HG02588 (cell line): ENCODE data around the gene ARFGEF2.
"Not testable (repeated sequence)": the region's sequence is repeated elsewhere in the genome, so short reads cannot be mapped to it uniquely, and the experiment has no call there.

Experiments used
- ATAC-seq: cut with Tn5 transposase; IDR thresholded peaks from one replicate; pipeline ENCODE4 v1.9.1; 2021; ENCODE audit warnings: mild to moderate bottlenecking, moderate library complexity; ENCODE audit not compliant: unreplicated experiment

The ARFGEF2 gene

DNA sequence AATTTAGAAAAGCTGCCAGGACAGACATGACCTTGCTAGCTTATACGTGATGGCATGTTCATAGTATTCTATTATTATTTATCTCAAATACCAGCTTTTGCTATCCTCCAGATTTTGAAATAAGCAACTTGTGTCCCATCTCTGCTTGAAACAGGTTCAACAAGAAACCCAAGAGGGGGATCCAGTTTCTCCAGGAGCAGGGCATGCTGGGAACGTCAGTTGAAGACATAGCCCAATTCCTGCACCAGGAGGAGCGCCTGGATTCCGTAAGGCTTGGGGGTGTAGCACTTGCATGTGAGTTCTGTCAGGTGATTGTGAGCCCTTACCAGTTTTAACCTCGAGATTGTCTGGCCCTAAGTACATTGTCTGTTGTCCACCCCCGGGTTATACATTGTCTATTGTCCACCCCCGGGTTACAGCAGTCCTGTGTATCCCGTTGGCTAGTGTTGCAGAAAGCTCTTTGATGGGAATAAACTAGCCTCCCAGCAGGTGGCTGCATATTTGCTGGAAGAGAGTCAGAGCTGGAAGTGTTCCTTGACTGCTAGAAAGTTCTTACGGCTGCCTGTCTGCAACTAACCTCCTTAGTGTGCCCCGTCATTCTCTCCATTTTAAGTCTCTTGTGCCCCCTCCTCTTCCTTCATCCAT is 63.2 kb downstream of the ARFGEF2 start:
- no peak for ATAC-seq

- ATAC-seq, result no peak
These were observed 65.4 kb downstream of the ARFGEF2 start for GRCh38 chr20:48986899-48987298.

DNA sequence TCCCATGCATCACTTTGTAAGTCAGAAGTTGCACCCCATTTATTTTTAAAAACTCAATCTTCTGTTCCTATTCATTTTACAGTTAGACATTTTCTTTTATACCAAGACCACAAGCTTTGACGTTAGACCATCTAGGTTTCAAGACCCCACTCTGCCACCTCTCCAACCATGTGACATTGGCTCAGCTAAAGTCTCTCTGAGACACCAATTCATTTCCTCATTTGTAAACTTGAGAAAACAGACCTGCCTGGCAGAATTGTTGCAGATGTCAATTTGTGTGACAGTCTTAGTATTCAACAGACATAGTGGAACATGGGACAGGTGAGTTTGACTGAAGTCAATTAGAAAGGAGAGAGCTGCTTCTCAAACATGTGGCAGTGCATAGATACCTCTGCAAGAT is 69.0 kb downstream of the ARFGEF2 start:
- ATAC-seq, result no peak

DNA sequence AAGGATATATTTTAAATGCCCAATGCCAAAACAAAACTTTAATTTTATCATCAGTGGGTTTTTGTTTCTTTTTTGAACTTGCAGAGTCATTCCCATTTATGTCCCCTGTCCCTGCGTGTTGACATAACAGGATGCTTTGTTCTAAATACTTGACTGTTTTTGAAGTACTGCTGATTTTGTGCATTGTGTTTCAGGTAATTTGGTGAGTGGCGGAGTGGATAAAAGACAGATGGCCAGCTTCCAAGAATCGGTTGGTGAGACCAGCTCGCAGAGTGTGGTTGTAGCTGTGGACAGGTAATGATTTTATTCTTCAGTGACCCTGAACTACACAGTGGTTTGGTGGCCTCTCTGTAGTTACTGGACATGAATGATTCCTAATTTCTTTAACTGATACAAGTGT is 74.1 kb downstream of the ARFGEF2 start:
- no peak for ATAC-seq

GRCh38 chr20:48999890-49000870 is 78.7 kb downstream of the ARFGEF2 start:
- ATAC-seq, result no peak

GRCh38 chr20:49001741-49002140 is 80.2 kb downstream of the ARFGEF2 start:
- ATAC-seq, result no peak

DNA sequence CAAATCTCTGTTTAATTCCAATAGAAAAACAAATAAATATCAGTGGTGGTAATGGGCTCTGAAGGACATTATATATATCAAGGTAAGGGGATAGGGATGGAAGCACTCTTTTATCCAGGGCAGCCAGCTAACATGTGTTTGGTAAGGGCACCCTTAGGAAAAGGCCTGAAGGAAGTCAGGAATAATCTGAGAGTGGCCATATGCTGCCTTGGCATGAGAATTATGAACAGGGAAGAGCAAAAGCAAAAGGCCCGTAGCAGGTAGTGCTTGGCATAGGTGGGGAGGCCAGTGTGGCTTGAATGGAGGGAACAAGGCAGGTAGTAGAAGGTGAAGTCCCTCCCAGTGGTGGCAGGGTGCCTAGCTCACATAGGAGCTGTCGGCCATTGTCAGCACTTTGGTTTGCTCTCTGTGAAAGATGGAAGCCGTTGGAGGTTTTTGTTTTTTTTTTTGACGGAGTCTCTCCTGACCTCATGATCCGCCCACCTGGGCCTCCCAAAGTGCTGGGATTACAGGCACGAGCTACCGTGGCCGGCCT is 85.0 kb downstream of the ARFGEF2 start:
- ATAC-seq, result no peak

DNA sequence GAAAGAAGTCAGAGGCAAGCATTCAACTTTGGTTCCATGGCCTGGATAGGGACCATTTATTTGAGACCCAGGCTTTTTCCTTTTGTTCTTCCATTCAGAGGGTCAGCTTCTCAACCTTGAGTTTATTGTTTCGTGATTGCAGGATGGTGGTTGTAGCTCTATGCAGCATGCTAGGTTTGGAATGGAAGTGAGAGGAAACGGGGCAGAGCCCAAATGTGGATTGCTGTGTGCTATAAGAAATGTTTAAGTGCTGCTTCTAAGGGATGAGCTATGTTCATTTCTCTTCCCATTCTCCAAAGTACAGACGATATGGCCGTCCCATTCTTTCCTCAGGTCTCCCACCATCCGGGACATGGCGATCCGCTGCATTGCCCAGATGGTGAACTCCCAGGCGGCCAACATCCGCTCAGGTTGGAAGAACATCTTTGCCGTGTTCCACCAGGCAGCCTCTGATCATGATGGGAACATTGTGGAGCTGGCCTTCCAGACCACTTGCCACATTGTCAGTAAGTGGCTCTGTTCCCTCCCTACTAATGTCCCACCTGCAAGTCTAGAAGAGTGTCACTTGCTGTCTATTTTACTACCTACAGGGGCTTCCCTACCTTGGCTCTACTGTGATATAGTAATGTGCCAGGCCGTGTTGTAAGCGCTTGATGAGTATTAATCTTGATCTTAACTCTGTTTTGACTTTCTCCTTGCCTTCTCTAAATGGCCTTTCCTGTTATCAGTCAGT is 88.6 kb downstream of the ARFGEF2 start:
- no peak for ATAC-seq

- ATAC-seq, result no peak
These were observed 102.7 kb downstream of the ARFGEF2 start for GRCh38 chr20:49024220-49024619.

DNA sequence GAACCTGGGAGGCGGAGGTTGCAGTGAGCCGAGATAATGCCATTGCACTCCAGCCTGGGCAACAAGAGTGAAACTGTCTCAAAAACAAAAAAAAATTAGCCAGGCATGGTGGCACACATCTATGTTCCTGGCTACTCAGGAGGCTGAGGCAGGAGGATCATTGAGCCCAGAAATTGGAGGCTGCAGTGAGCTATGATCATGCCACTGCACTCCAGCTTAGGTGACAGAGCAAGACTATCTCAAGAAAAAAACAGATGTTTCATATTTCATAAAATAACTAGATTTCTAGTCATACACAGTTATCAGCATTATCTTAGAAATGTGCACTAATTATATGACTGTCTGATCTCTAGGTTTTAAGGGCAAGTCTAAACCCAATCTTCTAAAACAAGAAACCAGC is 106.7 kb downstream of the ARFGEF2 start:
- not testable (repeated sequence) for ATAC-seq

DNA sequence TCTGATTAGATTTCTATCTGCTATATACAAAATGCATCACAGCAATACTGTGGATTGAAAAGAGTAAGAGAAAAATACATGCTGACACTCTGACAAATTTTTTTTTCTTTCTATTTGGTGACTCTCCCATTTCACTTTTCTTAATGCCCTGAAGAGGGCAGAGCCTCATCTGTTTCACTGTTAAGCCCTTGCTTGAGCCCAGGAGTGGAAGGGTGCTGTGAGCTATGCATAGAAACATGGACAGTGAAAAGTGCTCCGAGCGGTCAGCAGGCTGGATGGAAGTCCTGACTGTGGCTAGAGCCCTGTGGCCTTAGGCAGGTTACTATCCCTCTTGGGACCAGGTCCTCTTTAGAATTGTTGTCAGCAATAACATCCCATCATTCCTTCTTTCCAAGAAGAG is 107.2 kb downstream of the ARFGEF2 start:
- no peak for ATAC-seq

DNA sequence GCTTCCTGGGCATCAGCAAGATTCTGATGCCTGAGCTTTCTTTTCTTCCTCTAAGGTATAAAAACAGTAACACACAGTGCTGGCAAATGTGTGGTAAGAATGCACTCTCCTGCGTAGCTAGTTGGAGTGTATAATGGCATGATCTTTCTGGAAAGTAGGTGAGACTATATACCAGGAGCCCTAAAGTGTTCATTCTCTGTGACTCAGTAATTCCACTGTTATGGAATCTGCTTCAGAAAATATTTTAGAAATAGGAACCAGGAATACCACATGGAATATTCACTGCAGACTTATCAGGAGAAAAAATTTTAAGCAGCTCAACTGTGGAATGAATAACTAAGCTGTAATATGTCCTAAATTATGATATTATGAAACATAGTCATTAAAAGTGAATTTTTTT is 107.7 kb downstream of the ARFGEF2 start:
- ATAC-seq, result no peak

- no peak for ATAC-seq
These were observed 109.6 kb downstream of the ARFGEF2 start for GRCh38 chr20:49030954-49031619.

DNA sequence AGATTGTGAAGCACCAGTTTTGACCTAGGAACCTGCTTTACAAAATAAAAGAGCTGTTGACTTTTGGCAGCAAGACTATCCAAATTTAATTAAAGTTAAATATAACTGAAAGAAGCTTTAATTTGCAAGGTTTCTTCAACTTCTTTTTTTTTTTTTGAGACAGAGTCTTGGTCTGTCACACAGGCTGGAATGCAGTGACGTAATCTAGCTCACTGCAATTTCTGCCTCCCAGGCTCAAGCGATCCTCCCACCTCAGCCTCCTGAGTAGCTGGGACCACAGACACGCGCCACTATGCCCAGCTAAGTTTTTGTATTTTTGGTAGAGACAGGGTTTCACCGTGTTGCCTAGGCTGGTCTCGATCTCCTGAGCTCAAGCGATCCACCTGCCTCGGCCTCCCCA is 110.9 kb downstream of the ARFGEF2 start:
- ATAC-seq, result no peak

- ATAC-seq, result no peak
These were observed 112.7 kb downstream of the ARFGEF2 start for GRCh38 chr20:49034070-49034732.

DNA sequence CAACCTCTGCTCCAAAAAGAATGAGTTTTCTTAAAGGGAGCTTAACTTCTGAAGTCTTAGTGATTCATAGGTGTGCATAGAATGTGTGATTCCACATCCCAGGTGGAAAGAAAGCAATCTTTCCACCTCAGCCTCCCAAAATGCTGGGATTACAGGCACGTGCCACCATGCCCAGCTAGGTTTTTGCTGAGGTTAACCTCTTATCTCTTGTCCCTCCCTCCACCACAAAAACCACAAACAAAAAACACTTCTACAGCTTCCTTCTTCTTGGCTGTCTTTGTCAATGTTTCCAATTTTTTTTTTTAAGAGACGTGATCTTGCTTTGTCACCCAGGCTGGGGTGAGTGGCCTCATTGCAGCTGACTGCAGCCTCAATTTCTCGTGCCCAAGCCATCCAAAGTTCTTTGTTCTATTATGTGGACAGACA is 116.5 kb downstream of the ARFGEF2 start:
- no peak for ATAC-seq

- no peak for ATAC-seq
These were observed 118.3 kb downstream of the ARFGEF2 start for GRCh38 chr20:49039854-49040253.

DNA sequence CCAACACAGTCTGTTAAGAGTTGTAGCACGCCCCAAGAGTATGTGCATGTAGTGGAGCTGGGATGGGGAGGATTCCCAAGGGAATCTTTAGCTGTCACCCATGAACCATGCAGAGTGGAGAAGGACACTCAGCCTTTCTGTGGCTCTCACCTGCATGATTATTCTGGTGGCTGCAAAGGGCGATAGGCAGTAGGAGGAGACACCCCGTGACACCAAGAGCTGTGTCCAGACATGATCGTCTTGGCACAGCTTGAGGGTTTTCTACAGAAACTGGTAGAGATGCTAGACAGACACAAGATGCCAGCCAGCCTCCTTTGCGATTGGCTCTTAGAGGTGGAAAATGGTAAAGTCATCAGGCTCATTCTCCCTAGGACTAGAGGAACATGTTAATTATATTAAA is 121.5 kb downstream of the ARFGEF2 start:
- no peak for ATAC-seq

DNA sequence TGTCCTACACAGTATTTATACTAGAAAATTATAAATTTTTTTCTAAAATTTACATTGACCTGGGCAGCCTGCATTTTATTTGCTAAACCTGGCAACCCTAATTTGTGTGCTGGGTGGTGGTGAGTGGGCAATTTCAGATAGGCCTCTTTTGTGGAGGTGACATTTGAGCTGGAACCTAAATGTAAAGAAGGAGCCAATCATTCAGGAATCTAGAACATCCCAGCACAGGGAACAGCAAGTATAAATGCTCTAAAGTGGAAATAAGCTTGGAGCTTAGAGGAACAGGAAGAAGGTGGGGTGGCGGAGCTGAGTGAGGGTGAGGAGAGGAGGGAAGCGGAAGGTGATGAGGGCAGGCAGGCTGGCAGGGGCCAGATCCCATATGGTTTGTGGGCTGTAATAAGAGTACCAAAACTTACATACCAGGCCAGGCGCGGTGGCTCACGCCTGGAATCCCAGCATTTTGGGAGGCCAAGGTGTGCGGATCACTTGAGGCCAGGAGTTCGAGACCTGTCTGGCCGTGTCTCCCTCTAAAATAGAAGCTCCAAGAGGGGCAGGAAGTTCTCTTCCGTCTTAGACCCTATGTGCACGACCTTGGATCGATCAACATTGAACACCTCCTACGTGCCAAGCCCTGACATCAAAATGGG is 124.1 kb downstream of the ARFGEF2 start:
- no peak for ATAC-seq
